ENCODE data around the gene DUS4L.

- no peak for TF ChIP-seq GATA2 (IDR thresholded peaks at IDR 0.05; ENCODE audit: low read depth, low read length)
- no peak for TF ChIP-seq GATA3 (IDR thresholded peaks at IDR 0.05; ENCODE audit: low read depth, low read length)
Measured at GRCh38 chr7:107599262-107599661, 35.5 kb downstream of the DUS4L start.
